ENCODE results near the gene RNF4. TPM values are rescaled to one million over a fixed set of nuclear protein-coding genes. Genes with fewer than 3 reads are reported as not detected.
"Not testable (repeated sequence)": the region's sequence is repeated elsewhere in the genome, so short reads cannot be mapped to it uniquely, and the experiment has no call there.

The RNF4 gene
- total RNA-seq, 1 donor from 2014 or later = 56.3 TPM

- TF ChIP-seq, protein P1, sequence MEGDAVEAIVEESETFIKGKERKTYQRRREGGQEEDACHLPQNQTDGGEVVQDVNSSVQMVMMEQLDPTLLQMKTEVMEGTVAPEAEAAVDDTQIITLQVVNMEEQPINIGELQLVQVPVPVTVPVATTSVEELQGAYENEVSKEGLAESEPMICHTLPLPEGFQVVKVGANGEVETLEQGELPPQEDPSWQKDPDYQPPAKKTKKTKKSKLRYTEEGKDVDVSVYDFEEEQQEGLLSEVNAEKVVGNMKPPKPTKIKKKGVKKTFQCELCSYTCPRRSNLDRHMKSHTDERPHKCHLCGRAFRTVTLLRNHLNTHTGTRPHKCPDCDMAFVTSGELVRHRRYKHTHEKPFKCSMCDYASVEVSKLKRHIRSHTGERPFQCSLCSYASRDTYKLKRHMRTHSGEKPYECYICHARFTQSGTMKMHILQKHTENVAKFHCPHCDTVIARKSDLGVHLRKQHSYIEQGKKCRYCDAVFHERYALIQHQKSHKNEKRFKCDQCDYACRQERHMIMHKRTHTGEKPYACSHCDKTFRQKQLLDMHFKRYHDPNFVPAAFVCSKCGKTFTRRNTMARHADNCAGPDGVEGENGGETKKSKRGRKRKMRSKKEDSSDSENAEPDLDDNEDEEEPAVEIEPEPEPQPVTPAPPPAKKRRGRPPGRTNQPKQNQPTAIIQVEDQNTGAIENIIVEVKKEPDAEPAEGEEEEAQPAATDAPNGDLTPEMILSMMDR (IDR thresholded peaks at IDR 0.05) = no peak
- peak; percentile 90 for DNase-seq (ENCODE audit: low spot score)
- H3K27me3 Mint-ChIP-seq (ENCODE audit: low read depth) = peaks cover 7% of the 10 kb centered on the region
- no peak overlapping the region for H3K27ac Mint-ChIP-seq (ENCODE audit: unreplicated experiment)
- H3K4me3 Mint-ChIP-seq (ENCODE audit: unreplicated experiment) = no peak overlapping the region
- no peaks in the 10 kb centered on the region for H3K9me3 Mint-ChIP-seq (ENCODE audit: low read depth)
- peaks cover 4% of the 10 kb centered on the region for H3K4me1 Mint-ChIP-seq (ENCODE audit: low read depth)
- peaks cover 3% of the 10 kb centered on the region for H3K36me3 Mint-ChIP-seq (ENCODE audit: low read depth)
Observed at GRCh38 chr4:2428496-2429213, 40.3 kb upstream of the RNF4 start.

DNA sequence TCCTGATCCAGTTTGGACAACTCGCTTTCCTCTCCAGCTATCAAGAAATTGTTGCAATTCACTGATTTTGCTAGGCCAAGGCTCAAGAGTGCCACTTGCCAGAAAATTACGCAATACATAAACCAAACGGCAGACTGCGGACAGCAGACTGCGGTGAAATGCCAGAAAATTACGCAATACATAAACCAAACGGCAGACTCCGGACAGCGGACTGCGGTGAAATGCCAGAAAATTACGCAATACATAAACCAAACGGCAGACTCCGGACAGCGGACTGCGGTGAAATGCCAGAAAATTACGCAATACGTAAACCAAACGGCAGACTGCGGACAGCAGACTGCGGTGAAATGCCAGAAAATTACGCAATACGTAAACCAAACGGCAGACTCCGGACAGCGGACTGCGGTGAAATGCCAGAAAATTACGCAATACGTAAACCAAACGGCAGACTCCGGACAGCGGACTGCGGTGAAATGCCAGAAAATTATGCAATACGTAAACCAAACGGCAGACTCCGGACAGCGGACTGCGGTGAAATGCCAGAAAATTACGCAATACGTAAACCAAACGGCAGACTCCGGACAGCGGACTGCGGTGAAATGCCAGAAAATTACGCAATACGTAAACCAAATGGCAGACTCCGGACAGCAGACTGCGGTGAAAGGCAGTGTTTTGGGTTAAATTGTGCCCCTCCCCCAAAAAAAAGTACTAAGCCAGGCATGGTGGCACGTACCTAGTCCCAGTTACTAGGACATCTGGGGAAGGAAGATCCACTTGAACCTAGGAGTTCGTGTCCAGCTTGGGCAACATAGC lies 38.8 kb upstream of the RNF4 start:
- not testable (repeated sequence) for H3K27ac Mint-ChIP-seq (ENCODE audit: unreplicated experiment); H3K36me3 Mint-ChIP-seq (ENCODE audit: low read depth); H3K4me1 Mint-ChIP-seq (ENCODE audit: low read depth); H3K4me3 Mint-ChIP-seq (ENCODE audit: unreplicated experiment); DNase-seq (ENCODE audit: low spot score); H3K9me3 Mint-ChIP-seq (ENCODE audit: low read depth)
- H3K27me3 Mint-ChIP-seq (ENCODE audit: low read depth) = peaks cover 12% of the 10 kb centered on the region

DNA sequence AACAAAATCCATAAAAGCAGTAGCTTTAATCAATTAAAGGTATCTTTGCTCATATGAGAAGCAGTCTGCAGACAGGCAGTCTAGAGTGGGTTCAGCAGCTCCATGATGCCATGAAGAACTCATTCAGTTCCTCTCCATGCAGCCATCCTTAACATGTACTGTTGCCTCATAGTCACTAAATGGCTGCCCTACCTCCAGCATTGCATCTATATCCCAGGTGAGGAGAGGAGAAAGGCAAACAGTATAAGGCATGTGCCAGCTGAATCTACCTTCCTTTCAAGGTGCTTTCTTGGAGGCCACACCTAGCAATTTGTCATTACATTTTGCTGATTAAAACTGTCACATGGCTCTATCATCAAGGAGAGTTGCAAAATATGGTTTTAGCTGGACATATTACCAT lies 36.9 kb upstream of the RNF4 start:
- peaks cover 12% of the 10 kb centered on the region for H3K27me3 Mint-ChIP-seq (ENCODE audit: low read depth)
- DNase-seq (ENCODE audit: low spot score) = no peak
- H3K4me3 Mint-ChIP-seq (ENCODE audit: unreplicated experiment) = no peak overlapping the region
- H3K4me1 Mint-ChIP-seq (ENCODE audit: low read depth) = peaks cover 4% of the 10 kb centered on the region
- H3K27ac Mint-ChIP-seq (ENCODE audit: unreplicated experiment) = no peak overlapping the region
- peaks cover 3% of the 10 kb centered on the region for H3K36me3 Mint-ChIP-seq (ENCODE audit: low read depth)
- TF ChIP-seq, protein P1 (IDR thresholded peaks at IDR 0.05) = no peak
- H3K9me3 Mint-ChIP-seq (ENCODE audit: low read depth) = no peaks in the 10 kb centered on the region

DNA sequence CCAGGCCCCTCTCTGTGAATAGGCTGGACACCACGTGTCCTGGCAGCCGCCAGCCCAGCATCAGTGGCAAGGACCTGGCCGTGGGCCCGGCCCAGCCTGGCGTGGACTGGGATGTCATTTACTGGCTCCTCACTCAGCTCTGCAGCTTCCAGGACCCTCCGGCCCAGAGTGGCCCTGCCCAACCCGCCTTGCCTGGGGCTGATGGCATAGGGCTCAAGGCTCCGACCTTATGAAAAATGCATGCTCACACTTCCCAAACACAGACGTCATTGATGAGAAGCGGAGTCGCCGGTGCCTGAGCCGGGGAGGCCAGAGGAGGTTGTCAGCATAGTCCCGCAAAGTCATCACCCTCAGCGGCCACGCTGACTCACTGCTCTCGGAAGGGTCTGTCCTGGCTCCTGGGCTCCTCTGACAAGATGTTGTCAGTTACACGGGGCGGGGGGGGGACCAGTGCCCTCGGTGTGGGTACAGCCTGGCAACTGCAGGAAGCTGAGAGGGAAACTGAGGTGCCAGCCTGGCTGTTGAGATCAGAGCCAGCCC lies 35.8 kb upstream of the RNF4 start:
- Mint-ChIP-seq H3K27ac (ENCODE audit: unreplicated experiment) (no peak overlapping the region), H3K4me1 (ENCODE audit: low read depth) (peaks cover 4% of the 10 kb centered on the region), H3K4me3 (ENCODE audit: unreplicated experiment) (no peak overlapping the region), H3K36me3 (ENCODE audit: low read depth) (peaks cover 3% of the 10 kb centered on the region), H3K9me3 (ENCODE audit: low read depth) (no peaks in the 10 kb centered on the region), H3K27me3 (ENCODE audit: low read depth) (peaks cover 12% of the 10 kb centered on the region)
- TF ChIP-seq, protein P1 (IDR thresholded peaks at IDR 0.05) = no peak
- no peak for DNase-seq (ENCODE audit: low spot score)

DNA sequence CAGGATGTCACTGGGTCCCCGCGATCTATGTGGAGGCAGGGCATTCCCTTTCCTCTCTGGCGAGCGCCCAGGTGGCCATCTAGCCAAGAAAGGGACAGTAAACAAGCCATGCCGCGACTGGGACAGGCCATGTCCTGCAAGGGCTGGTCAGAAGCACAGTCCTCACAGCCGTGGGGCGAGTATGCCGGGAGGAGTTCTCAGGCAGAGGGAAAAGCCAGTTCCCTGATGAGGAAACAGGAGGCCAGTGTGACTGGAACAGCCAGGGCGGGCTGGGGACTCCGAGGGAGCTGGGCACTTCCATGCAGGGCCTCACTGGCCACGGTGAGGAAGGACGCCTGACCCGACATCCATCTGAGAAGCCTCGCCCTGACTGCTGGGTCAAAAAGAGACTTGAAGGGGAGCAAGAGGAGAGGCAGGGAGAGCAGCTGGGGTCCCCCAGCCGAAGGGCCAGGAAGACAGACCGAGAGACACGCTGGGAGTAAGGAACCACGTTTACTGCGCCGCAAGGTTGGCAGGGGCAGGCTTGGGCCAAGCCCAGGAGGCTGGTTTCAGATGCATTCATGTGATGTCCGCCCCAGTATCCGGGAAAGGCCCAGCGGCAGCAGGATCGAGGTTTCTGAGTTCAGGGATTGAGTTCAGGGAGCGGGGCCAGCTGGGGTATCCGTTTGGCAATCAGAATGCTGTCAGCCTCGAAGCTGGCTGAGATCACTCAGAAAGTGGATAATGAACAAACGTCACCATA lies 35.1 kb upstream of the RNF4 start:
- peak; percentile 86 for DNase-seq (ENCODE audit: low spot score)
- TF ChIP-seq, protein P1 (IDR thresholded peaks at IDR 0.05) = no peak
- H3K9me3 Mint-ChIP-seq (ENCODE audit: low read depth) = no peaks in the 10 kb centered on the region
- H3K4me3 Mint-ChIP-seq (ENCODE audit: unreplicated experiment) = no peak overlapping the region
- H3K36me3 Mint-ChIP-seq (ENCODE audit: low read depth) = peaks cover 1% of the 10 kb centered on the region
- H3K27ac Mint-ChIP-seq (ENCODE audit: unreplicated experiment) = no peak overlapping the region
- peaks cover 4% of the 10 kb centered on the region for H3K4me1 Mint-ChIP-seq (ENCODE audit: low read depth)
- H3K27me3 Mint-ChIP-seq (ENCODE audit: low read depth) = peaks cover 9% of the 10 kb centered on the region
